ENCODE measurements around the gene EMC6. TPM values are rescaled to one million over a fixed set of nuclear protein-coding genes. Genes with fewer than 3 reads are reported as not detected.

The EMC6 gene
- total and polyA plus RNA-seq, 2 of the 4 experiments (the other 2 are of a cell fraction) = 10.9 to 80.5 TPM

Other genes starting within 250 kb of the EMC6 start
- not detected in 2 replicates for gene OR1E2, start 235.0 kb upstream of the EMC6 start, total RNA-seq (2012; rRNA removed)
- gene OR1E2, start 235.0 kb upstream of the EMC6 start, polyA plus RNA-seq (2012; rRNA removed) = not detected in 2 replicates
- 0.18 and 0.28 TPM in 2 replicates for gene SPATA22, start 197.0 kb upstream of the EMC6 start, total RNA-seq (2012; rRNA removed)
- 0.23 and 0.29 TPM in 2 replicates for gene SPATA22, start 197.0 kb upstream of the EMC6 start, polyA plus RNA-seq (2012; rRNA removed)
- gene ASPA, start 192.8 kb upstream of the EMC6 start, total RNA-seq (2012; rRNA removed) = not detected in 2 replicates
- gene ASPA, start 192.8 kb upstream of the EMC6 start, polyA plus RNA-seq (2012; rRNA removed) = 0.02 TPM in 1 of 2 replicates, not detected in the other
- gene TRPV3, start 111.0 kb upstream of the EMC6 start, total RNA-seq (2012; rRNA removed) = under 0.01 and 0.18 TPM in 2 replicates
- gene TRPV3, start 111.0 kb upstream of the EMC6 start, polyA plus RNA-seq (2012; rRNA removed) = 0.10 and 0.26 TPM in 2 replicates
- gene TRPV1, start 59.4 kb upstream of the EMC6 start, total RNA-seq (2012; rRNA removed) = 0.28 and 0.54 TPM in 2 replicates
- 1.5 and 1.9 TPM in 2 replicates for gene TRPV1, start 59.4 kb upstream of the EMC6 start, polyA plus RNA-seq (2012; rRNA removed)
- gene SHPK, start 32.6 kb upstream of the EMC6 start, total RNA-seq (2012; rRNA removed) = 12.8 and 14.3 TPM in 2 replicates
- 10.7 and 11.1 TPM in 2 replicates for gene SHPK, start 32.6 kb upstream of the EMC6 start, polyA plus RNA-seq (2012; rRNA removed)
- gene CTNS, start 32.1 kb upstream of the EMC6 start, total RNA-seq (2012; rRNA removed) = 4.7 and 6.9 TPM in 2 replicates
- 4.7 and 5.3 TPM in 2 replicates for gene CTNS, start 32.1 kb upstream of the EMC6 start, polyA plus RNA-seq (2012; rRNA removed)
- 146 and 170 TPM in 2 replicates for gene TAX1BP3, start 234 bp upstream of the EMC6 start, total RNA-seq (2012; rRNA removed)
- gene TAX1BP3, start 234 bp upstream of the EMC6 start, polyA plus RNA-seq (2012; rRNA removed) = 176 and 196 TPM in 2 replicates
- 1.7 and 1.8 TPM in 2 replicates for gene P2RX5, start 27.3 kb downstream of the EMC6 start, total RNA-seq (2012; rRNA removed)
- gene P2RX5, start 27.3 kb downstream of the EMC6 start, polyA plus RNA-seq (2012; rRNA removed) = 3.5 and 3.7 TPM in 2 replicates
- gene HASPIN, start 55.1 kb downstream of the EMC6 start, total RNA-seq (2012; rRNA removed) = 3.9 and 4.3 TPM in 2 replicates
- 1.9 and 2.2 TPM in 2 replicates for gene HASPIN, start 55.1 kb downstream of the EMC6 start, polyA plus RNA-seq (2012; rRNA removed)
- 47.8 and 54.1 TPM in 2 replicates for gene ITGAE, start 132.4 kb downstream of the EMC6 start, total RNA-seq (2012; rRNA removed)
- gene ITGAE, start 132.4 kb downstream of the EMC6 start, polyA plus RNA-seq (2012; rRNA removed) = 57.8 and 60.8 TPM in 2 replicates
- gene NCBP3, start 177.4 kb downstream of the EMC6 start, total RNA-seq (2012; rRNA removed) = 10.8 and 15.6 TPM in 2 replicates
- 13.5 and 21.0 TPM in 2 replicates for gene NCBP3, start 177.4 kb downstream of the EMC6 start, polyA plus RNA-seq (2012; rRNA removed)
- 4.1 and 4.2 TPM in 2 replicates for gene CAMKK1, start 224.2 kb downstream of the EMC6 start, total RNA-seq (2012; rRNA removed)
- 7.7 and 8.2 TPM in 2 replicates for gene CAMKK1, start 224.2 kb downstream of the EMC6 start, polyA plus RNA-seq (2012; rRNA removed)
- gene P2RX1, start 247.7 kb downstream of the EMC6 start, total RNA-seq (2012; rRNA removed) = not detected in 2 replicates
- not detected in 2 replicates for gene P2RX1, start 247.7 kb downstream of the EMC6 start, polyA plus RNA-seq (2012; rRNA removed)